ENCODE results near the gene ETHE1. TPM values are rescaled to one million over a fixed set of nuclear protein-coding genes. Genes with fewer than 3 reads are reported as not detected.

The ETHE1 gene
- total and polyA plus RNA-seq, 5 experiments from 2014 or later: 23.9 to 78.7 (median 62.0) TPM

- no peaks in the 10 kb centered on the region for H3K27me3 Mint-ChIP-seq
- H3K27ac Mint-ChIP-seq: peak overlapping the region in 4 of 10 donors; percentile 15 to 92 (median 50)
- POLR2A ChIA-PET: interaction anchor here (0.7 to 2.0 kb wide), 5 partner anchors 21 to 102 kb away, joined by 3 to 6 read pairs (median 3); partner anchors contain the start of gene ZNF575
- no peak for DNase-seq
- peaks cover 0 to 2% (median 0%) of the 10 kb centered on the region in 3 donors for H3K36me3 Mint-ChIP-seq
- peak overlapping the region in 4 of 10 donors; percentile 0 to 81 (median 36) for H3K4me3 Mint-ChIP-seq
- peaks cover 22 to 39% (median 33%) of the 10 kb centered on the region in 4 donors for H3K4me1 Mint-ChIP-seq
- no peak for ATAC-seq
- H3K9me3 Mint-ChIP-seq: no peaks in the 10 kb centered on the region
Measured at GRCh38 chr19:43460362-43461016, 66.5 kb downstream of the ETHE1 start.

- POLR2A ChIA-PET: interaction anchor here (0.8 to 1.3 kb wide), 2 partner anchors 14 to 52 kb away, joined by 4 read pairs; no protein-coding TSS in a partner anchor
- Mint-ChIP-seq H3K27me3 (no peaks in the 10 kb centered on the region), H3K27ac (no peak overlapping the region), H3K4me1 (peaks cover 16 to 21% (median 18%) of the 10 kb centered on the region in 4 donors), H3K4me3 (no peak overlapping the region), H3K9me3 (no peaks in the 10 kb centered on the region), H3K36me3 (peaks cover 0 to 2% (median 0%) of the 10 kb centered on the region in 3 donors)
- no peak for DNase-seq
- no peak for ATAC-seq
Measured at GRCh38 chr19:43457809-43458208, 69.2 kb downstream of the ETHE1 start.

Other genes with a start within 250 kb of the ETHE1 start
- not detected for gene CD177, start 173.5 kb downstream of the ETHE1 start, total RNA-seq
- not detected for gene CD177, start 173.5 kb downstream of the ETHE1 start, polyA plus RNA-seq
- gene TEX101, start 112.3 kb downstream of the ETHE1 start, total RNA-seq: not detected
- gene TEX101, start 112.3 kb downstream of the ETHE1 start, polyA plus RNA-seq: not detected
- 1 to 10 TPM; 5.4 to 6.1 TPM for gene LYPD3, start 61.6 kb downstream of the ETHE1 start, total RNA-seq
- gene LYPD3, start 61.6 kb downstream of the ETHE1 start, polyA plus RNA-seq: 1 to 10 TPM; 6.2 to 9.3 (median 8.3) TPM
- 10 to 100 TPM; 46.0 to 48.6 TPM for gene PHLDB3, start 22.5 kb downstream of the ETHE1 start, total RNA-seq
- 1 to 10 TPM; 3.5 to 7.2 (median 4.5) TPM for gene PHLDB3, start 22.5 kb downstream of the ETHE1 start, polyA plus RNA-seq
- 1 to 10 TPM; 5.1 to 5.3 TPM for gene ZNF575, start 6.0 kb upstream of the ETHE1 start, total RNA-seq
- 1 to 10 TPM; 1.7 to 4.1 (median 3.0) TPM for gene ZNF575, start 6.0 kb upstream of the ETHE1 start, polyA plus RNA-seq
- 10 to 100 TPM; 38.2 to 39.0 TPM for gene XRCC1, start 48.3 kb upstream of the ETHE1 start, total RNA-seq
- 10 to 100 TPM; 16.8 to 34.6 (median 33.7) TPM for gene XRCC1, start 48.3 kb upstream of the ETHE1 start, polyA plus RNA-seq
- gene PINLYP, start 48.6 kb upstream of the ETHE1 start, total RNA-seq: 1 to 10 TPM; 2.5 to 2.7 TPM
- 1 to 10 TPM in 2 of 3 donors, under 1 TPM in 1; 0.68 to 2.3 (median 1.7) TPM for gene PINLYP, start 48.6 kb upstream of the ETHE1 start, polyA plus RNA-seq
- 10 to 100 TPM; 14.9 to 15.7 TPM for gene IRGQ, start 68.9 kb upstream of the ETHE1 start, total RNA-seq
- 1 to 10 TPM in 1 of 3 donors, under 1 TPM in 2; 0.37 to 1.1 (median 0.82) TPM for gene IRGQ, start 68.9 kb upstream of the ETHE1 start, polyA plus RNA-seq
- 10 to 100 TPM; 17.1 to 17.8 TPM for gene ZNF576, start 69.4 kb upstream of the ETHE1 start, total RNA-seq
- gene ZNF576, start 69.4 kb upstream of the ETHE1 start, polyA plus RNA-seq: 10 to 100 TPM in 1 of 3 donors, 1 to 10 TPM in 2; 6.2 to 10.4 (median 9.3) TPM
- 1 to 10 TPM; 1.4 TPM for gene SRRM5, start 84.9 kb upstream of the ETHE1 start, total RNA-seq
- under 1 TPM in 2 of 3 donors, not detected in 1; 0.08 to 0.94 TPM for gene SRRM5, start 84.9 kb upstream of the ETHE1 start, polyA plus RNA-seq
- gene ZNF428, start 92.4 kb upstream of the ETHE1 start, total RNA-seq: 10 to 100 TPM; 31.2 to 31.6 TPM
- gene ZNF428, start 92.4 kb upstream of the ETHE1 start, polyA plus RNA-seq: 10 to 100 TPM; 16.5 to 20.6 (median 18.3) TPM
- gene CADM4, start 112.6 kb upstream of the ETHE1 start, total RNA-seq: under 1 TPM; 0.39 to 0.63 TPM
- gene CADM4, start 112.6 kb upstream of the ETHE1 start, polyA plus RNA-seq: not detected
- gene PLAUR, start 143.0 kb upstream of the ETHE1 start, total RNA-seq: 1 to 10 TPM; 1.3 to 1.7 TPM
- 1 to 10 TPM in 1 of 3 donors, under 1 TPM in 1, not detected in 1; 0.71 to 1.6 TPM for gene PLAUR, start 143.0 kb upstream of the ETHE1 start, polyA plus RNA-seq
- not detected for gene IRGC, start 188.9 kb upstream of the ETHE1 start, total RNA-seq
- not detected for gene IRGC, start 188.9 kb upstream of the ETHE1 start, polyA plus RNA-seq
- gene SMG9, start 227.8 kb upstream of the ETHE1 start, total RNA-seq: 10 to 100 TPM; 48.9 to 51.9 TPM
- gene SMG9, start 227.8 kb upstream of the ETHE1 start, polyA plus RNA-seq: 1 to 10 TPM; 3.4 to 8.3 (median 8.3) TPM